ENCODE results near the gene ELF1.

The ELF1 gene

DNA sequence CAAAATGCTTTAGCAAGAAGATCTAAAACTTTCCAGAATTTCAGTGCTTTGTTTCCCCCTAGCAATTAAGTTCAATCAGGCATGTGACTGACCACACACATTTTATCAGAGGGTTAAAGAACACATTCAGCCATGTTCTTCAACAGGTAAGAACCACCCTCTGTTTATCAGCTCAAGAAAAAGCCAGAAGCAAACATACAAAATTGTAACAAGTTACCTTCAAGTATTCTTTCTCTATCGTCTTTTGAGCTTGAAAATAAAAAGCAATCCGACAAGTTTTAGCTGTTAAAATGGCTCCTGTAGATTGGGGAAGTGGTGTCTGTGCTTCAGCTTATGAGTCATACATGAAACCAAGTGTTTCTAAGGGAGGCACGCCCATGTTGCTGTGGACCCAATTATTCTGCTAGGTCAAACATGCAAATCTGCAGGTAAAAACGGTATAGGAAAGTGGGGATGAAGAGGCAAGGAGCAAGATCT lies at the start of gene ELF1:
Gene ELF1 (minus strand): TSS at position 306 of the 477 bp plus-strand sequence. CDS start 37,262 bp downstream, outside the sequence.
- H3K27me3 Mint-ChIP-seq, result no peaks in the 10 kb centered on the region
- peak within 1 kb of the TSS; percentile 99 for H3K27ac Mint-ChIP-seq
- peak within 1 kb of the TSS; percentile 93 for H3K4me3 Mint-ChIP-seq
- peaks cover 6% of the 10 kb centered on the region for H3K36me3 Mint-ChIP-seq
- H3K4me1 Mint-ChIP-seq, result peaks cover 26% of the 10 kb centered on the region
- ATAC-seq (ENCODE audit: low read depth), result peak; percentile 90
- DNase-seq (ENCODE audit: low spot score in 2 of 2), result peak; percentile 22 to 75
- no peaks in the 10 kb centered on the region for H3K9me3 Mint-ChIP-seq

DNA sequence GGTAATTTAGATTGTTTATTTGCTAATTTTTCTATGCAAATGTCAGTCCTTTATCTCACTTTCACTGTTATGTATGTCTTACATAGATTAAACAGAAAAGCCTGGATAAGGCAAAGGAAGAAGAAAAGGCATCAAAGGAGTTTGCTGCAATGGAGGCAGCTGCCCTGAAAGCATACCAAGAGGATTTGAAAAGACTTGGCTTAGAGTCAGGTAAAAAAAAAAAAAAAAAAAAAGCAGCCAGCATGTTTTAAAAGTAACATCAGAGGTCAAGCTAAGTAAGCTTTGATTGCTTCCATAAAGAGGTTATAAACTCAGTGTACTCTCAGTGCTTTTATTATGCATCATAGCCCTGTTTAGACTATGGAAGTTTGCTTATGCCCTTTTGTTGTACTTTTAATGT lies 46.0 kb upstream of the ELF1 start:
- no peak overlapping the region for H3K4me3 Mint-ChIP-seq
- no peaks in the 10 kb centered on the region for H3K9me3 Mint-ChIP-seq
- no peak overlapping the region for H3K27ac Mint-ChIP-seq
- H3K4me1 Mint-ChIP-seq, result no peaks in the 10 kb centered on the region
- no peaks in the 10 kb centered on the region for H3K27me3 Mint-ChIP-seq
- DNase-seq (ENCODE audit: low spot score in 2 of 2) (no peak), ATAC-seq (ENCODE audit: low read depth) (no peak)
- peaks cover 9% of the 10 kb centered on the region for H3K36me3 Mint-ChIP-seq

DNA sequence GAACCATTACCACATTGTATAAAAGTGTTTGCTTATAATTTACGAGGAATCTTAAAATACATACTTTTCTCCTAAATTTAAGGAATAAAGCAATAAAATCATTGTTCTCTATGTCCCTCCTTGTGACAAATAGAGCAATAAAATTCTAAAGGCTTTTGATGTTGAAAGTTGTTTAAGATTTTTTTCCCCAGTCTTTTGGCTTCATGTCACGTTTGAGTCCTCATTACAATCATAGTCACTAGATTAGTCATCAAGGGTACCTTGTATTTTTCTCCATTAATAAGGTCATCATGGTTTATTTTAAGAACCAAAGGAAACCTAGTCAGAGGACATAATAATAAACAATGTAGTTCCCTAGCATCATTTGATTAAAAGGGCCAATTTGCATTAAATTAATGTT lies 45.4 kb upstream of the ELF1 start:
- H3K4me1 Mint-ChIP-seq, result peaks cover 4% of the 10 kb centered on the region
- H3K9me3 Mint-ChIP-seq, result no peaks in the 10 kb centered on the region
- no peak for DNase-seq (ENCODE audit: low spot score in 2 of 2)

DNA sequence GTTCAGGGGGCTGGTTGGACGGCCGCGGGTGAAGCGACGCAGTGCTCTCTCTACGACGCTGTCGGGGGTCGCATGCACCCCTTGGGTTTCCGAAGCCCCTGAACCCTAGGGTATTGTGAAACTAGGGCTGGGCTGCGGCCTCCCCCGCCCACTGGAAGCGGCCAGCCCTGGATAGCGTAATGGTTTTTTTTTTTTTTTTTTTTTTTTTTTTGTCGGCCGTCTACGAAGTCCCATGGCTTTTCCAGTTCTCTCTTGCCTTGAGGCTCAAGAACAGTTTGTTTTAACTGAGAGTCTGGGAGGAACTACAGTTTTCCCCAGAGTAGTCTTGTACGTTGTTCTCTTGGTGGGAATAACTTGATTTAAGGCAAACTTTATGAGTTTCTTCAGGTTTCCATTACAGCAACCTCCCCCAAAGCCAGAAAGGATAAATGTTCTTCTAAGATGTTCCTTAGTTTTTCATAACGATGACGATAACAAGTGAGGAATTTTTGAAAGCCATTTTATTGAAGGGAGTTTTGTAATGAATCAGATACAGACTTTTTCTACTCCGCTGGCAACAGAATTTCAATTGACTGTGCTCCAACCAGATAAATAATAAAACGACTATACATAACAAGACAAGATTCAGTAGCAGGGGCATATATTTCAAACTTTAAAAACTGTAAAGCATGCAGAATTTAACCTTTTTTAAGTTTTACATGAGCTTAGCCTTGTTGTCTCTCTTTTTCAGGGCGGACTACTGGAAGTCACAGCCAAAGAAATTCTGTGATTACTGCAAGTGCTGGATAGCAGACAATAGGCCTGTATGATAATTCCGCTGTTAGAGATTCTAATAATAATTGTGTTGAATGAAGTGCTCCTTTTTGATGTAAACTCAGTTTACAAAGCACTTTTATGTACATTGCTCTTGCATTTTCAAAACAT lies 43.1 kb upstream of the ELF1 start:
- H3K27me3 Mint-ChIP-seq, result no peaks in the 10 kb centered on the region
- no peak for DNase-seq (ENCODE audit: low spot score in 2 of 2)
- peaks cover 5% of the 10 kb centered on the region for H3K36me3 Mint-ChIP-seq
- H3K4me1 Mint-ChIP-seq, result peaks cover 13% of the 10 kb centered on the region
- no peaks in the 10 kb centered on the region for H3K9me3 Mint-ChIP-seq
- ATAC-seq (ENCODE audit: low read depth), result peak; percentile 1
- peak overlapping the region; percentile 100 for H3K27ac Mint-ChIP-seq
- peak overlapping the region; percentile 97 for H3K4me3 Mint-ChIP-seq

More for the DNA sequence above, 45.4 kb upstream of the ELF1 start:
- no peak overlapping the region for H3K4me3 Mint-ChIP-seq
- H3K27me3 Mint-ChIP-seq, result no peaks in the 10 kb centered on the region
- no peak overlapping the region for H3K27ac Mint-ChIP-seq
- H3K36me3 Mint-ChIP-seq, result peaks cover 9% of the 10 kb centered on the region
- ATAC-seq (ENCODE audit: low read depth), result no peak

DNA sequence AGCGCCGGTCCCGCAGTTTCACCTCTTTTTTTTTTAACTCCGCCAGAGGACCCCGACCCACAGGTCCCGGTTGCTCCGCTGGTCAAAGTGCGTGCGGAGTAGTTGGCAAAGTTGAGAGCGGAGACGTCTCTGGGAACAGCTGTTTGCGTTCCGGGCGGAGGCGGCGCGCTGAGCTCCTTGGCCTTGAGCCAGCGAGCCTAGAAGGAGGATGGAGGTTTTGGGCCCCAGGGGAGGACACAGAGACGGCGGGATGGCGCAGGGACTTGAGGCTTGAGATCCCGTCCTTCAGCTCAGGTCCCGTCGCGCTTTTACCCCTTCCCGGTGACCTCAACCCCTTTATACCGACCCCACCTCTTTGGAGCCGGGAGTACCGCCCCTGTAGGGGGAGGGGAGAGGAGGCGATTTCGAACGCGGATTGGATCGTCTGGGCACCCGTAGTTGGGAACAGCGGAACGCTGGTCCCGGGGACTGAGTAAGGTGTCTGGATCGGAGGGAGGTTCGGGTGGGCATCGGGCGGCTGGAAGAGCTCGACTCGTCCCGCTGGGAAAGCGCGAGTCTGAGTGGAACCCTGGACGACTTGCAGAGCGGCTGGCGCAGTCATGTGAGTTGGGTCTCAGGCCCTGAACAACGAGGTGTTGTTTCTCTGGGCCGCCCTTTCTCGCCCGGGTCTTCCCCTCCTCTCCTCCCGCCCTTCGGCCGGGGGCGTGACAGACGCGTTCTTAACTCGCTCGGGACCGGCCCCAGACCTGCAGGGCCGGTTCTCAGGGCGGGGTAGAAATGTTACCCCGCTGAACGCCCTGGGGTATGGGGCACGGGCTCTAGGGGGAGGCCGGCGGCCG lies 42.2 kb upstream of the ELF1 start, which contains the start of gene WBP4:
Gene WBP4 (plus strand): TSS at position 435 of the 839 bp plus-strand sequence. CDS start 165 bp downstream, at position 600.
- Mint-ChIP-seq H3K4me1 (peaks cover 19% of the 10 kb centered on the region), H3K36me3 (peaks cover 3% of the 10 kb centered on the region), H3K9me3 (no peaks in the 10 kb centered on the region), H3K27me3 (no peaks in the 10 kb centered on the region), H3K27ac (peak within 1 kb of the TSS; percentile 100), H3K4me3 (peak within 1 kb of the TSS; percentile 97)
- peak; percentile 88 to 98 for DNase-seq (ENCODE audit: low spot score in 2 of 2)
- peak; percentile 72 for ATAC-seq (ENCODE audit: low read depth)

DNA sequence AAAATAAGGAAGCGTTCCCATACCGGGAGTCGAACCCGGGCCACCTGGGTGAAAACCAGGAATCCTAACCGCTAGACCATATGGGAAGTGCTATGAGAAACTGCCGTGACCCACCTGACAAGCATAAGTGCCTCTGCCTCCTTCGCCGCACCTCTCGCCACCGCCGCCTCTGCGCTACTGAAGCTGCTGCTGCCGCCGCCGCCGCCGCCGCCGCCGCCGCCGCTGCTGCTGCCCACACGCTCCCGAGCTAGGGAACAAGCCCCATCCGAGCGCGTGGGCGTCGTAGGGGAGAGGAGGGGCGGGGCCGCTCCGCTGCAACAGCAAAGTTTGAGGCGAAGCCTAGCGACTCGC lies 41.6 kb upstream of the ELF1 start:
- Mint-ChIP-seq H3K4me1 (peaks cover 21% of the 10 kb centered on the region), H3K27me3 (no peaks in the 10 kb centered on the region), H3K4me3 (peak overlapping the region; percentile 97), H3K27ac (peak overlapping the region; percentile 100), H3K9me3 (no peaks in the 10 kb centered on the region), H3K36me3 (peaks cover 3% of the 10 kb centered on the region)
- DNase-seq (ENCODE audit: low spot score in 2 of 2) (peak in 1 of 2 donors; percentile 79), ATAC-seq (ENCODE audit: low read depth) (peak; percentile 62)

DNA sequence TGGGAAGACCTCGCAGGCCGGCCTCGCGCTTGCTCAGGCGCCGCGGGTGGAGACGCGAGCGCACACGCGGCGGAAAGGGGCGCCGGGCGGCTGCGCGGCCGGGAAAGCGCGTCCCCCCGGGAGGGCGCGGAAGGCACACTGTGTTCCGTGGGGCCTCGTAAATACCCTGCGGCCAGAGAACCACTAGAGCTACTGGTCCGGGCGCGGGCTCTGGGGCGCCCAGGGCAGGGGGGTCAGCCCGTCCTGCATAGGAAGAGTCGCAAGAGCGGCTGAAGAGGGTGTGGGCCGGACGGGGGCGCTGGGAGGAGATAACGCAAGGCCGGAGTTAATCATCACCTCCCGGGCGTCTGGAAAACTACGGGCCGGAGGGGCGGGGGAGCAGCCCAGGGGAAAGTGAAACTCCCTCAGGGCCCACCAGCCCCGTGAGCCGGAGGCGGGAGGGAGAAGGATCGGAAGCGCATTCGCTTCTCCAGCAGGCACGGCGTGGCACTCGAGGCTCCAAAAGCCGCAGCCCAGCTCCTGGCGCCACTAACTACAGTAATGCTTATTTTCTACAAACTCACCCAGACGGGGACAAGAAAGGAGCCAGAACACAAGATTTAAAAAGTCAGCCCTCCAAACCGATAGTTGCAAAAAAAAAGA lies 41.1 kb upstream of the ELF1 start:
- Mint-ChIP-seq H3K9me3 (no peaks in the 10 kb centered on the region), H3K4me3 (peak overlapping the region; percentile 97), H3K36me3 (peaks cover 3% of the 10 kb centered on the region), H3K27ac (peak overlapping the region; percentile 100), H3K4me1 (peaks cover 23% of the 10 kb centered on the region), H3K27me3 (no peaks in the 10 kb centered on the region)
- DNase-seq (ENCODE audit: low spot score in 2 of 2) (peak; percentile 59 to 73), ATAC-seq (ENCODE audit: low read depth) (peak; percentile 28)

DNA sequence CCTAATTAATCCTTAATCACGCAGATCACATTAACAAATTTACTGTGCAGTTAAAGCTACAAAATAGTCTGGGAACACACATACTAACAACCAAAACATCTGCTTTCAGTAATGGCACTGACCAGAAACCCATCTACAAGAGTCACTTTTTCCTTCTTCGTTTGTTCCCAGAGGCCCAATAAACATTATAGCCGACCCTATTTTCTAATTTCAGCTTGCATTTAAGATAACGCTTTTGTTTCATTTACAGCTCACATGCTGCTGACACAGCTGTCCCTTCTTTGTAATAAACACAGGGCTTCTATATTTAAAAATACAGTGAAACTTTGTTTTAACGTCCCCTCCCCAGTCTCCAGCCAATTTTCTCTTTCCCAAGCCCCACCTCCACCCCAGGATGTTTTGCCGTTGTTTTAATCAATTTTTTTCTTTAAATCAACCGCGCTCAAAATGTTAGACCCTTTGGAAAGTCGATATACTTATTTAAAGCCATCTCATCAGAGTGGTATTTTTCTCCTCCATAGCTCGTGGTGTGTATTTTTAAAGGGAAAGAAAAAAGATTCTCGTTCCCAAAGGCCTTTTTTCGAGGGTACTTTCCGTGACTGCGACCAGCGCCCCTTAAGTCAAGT lies 40.5 kb upstream of the ELF1 start:
- Mint-ChIP-seq H3K9me3 (no peaks in the 10 kb centered on the region), H3K27ac (peak overlapping the region; percentile 100), H3K36me3 (no peaks in the 10 kb centered on the region), H3K4me1 (peaks cover 29% of the 10 kb centered on the region), H3K4me3 (peak overlapping the region; percentile 97), H3K27me3 (no peaks in the 10 kb centered on the region)
- ATAC-seq (ENCODE audit: low read depth) (no peak), DNase-seq (ENCODE audit: low spot score in 2 of 2) (no peak)

DNA sequence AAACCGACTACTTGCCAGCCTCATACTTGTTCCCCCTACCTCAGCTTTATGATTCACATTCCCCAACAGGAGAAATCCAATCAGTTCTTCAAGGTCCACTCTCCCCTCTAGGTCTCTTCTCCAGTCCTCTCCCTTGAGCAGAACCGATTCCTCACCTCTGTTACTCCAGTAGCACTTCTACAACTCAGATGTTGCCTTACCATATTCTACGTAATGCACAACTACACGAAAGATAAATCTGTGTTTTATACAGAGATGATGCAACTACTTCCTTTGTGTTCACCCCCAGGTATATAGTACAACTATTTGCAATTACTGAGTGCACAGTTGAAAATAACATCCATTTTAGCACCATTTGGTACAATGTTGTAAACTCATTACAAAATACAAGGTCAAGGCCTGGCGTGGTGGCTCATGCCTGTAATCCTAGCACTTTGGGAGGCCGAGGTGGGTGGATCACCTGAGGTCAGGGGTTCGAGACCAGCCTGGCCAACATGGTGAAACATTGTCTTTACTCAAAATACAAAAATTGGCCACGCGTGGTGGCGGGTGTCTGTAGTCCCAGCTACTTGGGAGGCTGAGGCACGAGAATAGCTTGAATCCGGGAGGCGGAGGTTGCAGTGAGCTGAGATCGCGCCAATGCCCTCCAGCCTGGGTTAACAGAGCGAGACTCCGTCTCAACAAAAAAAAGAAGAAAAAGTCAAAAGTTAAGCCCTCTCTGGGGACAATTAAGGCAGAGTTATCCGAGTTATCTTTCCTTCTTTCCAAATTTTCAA lies 39.4 kb upstream of the ELF1 start:
- no peak for ATAC-seq (ENCODE audit: low read depth)
- peak overlapping the region; percentile 12 for H3K4me3 Mint-ChIP-seq

DNA sequence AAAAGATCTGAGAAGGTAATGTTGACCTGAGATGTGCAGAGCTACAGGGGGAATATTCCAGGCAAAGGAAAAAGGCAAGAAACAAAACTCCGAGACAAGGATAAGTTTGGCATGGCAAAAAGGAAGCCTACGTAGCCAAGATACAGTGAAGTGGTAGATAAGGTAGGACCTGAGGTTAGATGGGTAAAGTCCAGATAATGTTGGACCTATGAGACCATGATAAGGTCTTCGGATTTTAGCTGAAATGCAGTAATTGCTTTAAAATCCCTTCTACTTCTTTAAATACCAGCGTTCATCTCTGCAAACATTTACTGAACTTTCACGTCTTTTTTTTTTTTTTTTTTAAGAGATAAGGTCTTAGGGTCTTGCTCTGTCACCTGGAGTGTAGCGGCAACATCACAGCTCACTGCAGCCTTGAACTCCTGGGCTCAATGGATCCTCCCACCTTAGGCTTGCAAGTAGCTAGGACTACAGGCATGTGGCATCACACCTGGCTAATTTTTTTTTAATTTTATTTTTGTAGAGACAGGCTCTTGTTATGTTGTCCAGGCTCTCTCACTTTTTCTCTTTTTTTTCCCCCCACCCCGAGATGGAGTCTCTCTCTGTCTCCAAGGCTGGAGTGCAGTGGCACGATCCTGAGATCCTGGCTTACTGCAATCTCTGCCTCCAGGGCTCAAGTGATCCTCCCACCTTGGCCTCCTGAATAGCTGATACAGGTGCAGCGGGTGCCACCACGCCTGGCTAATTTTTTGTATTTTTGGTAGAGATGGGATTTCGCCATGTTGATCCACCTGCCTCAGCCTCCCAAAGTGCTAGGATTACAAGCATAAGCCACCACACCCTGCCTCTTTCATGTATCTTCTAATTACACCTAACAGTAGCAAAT lies 38.0 kb upstream of the ELF1 start:
- DNase-seq (ENCODE audit: low spot score in 2 of 2), result no peak
- H3K4me3 Mint-ChIP-seq, result no peak overlapping the region
- H3K36me3 Mint-ChIP-seq, result no peaks in the 10 kb centered on the region
- H3K27ac Mint-ChIP-seq, result peak overlapping the region; percentile 56
- no peaks in the 10 kb centered on the region for H3K9me3 Mint-ChIP-seq
- H3K27me3 Mint-ChIP-seq, result no peaks in the 10 kb centered on the region
- no peak for ATAC-seq (ENCODE audit: low read depth)
- H3K4me1 Mint-ChIP-seq, result peaks cover 40% of the 10 kb centered on the region

More for the DNA sequence above, 39.4 kb upstream of the ELF1 start:
- Mint-ChIP-seq H3K4me1 (peaks cover 36% of the 10 kb centered on the region), H3K27ac (peak overlapping the region; percentile 2), H3K9me3 (no peaks in the 10 kb centered on the region), H3K27me3 (no peaks in the 10 kb centered on the region), H3K36me3 (no peaks in the 10 kb centered on the region)
- no peak for DNase-seq (ENCODE audit: low spot score in 2 of 2)

DNA sequence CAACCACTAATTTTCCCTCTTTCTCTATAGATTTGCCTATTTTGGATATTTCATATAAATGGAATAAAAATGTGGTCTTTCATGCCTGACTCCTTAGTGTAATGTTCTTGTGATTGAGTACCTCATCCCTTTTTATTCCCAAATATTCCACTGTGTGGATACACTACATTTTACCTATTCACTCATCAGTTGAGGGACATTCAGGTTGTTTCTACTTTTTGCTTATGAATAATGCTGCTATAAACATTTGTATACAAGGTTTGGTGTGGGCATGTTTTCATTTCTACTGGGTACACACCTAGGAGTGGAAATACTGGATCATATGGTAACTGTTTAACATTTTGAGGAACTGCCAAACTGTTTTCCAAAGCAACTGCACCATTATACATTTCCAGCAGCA lies 37.1 kb upstream of the ELF1 start:
- no peaks in the 10 kb centered on the region for H3K9me3 Mint-ChIP-seq
- H3K4me3 Mint-ChIP-seq, result no peak overlapping the region
- DNase-seq (ENCODE audit: low spot score in 2 of 2) (no peak), ATAC-seq (ENCODE audit: low read depth) (no peak)
- H3K27ac Mint-ChIP-seq, result peak overlapping the region; percentile 56
- no peaks in the 10 kb centered on the region for H3K27me3 Mint-ChIP-seq
- no peaks in the 10 kb centered on the region for H3K36me3 Mint-ChIP-seq
- peaks cover 40% of the 10 kb centered on the region for H3K4me1 Mint-ChIP-seq
